HG03066 (cell line): ENCODE results near the gene SPDEF.

Experiments
- ATAC-seq: cut with Tn5 transposase; IDR thresholded peaks from one replicate; pipeline ENCODE4 v1.9.1; 2021; ENCODE audit warnings: low read depth; ENCODE audit not compliant: unreplicated experiment

The SPDEF gene

GRCh38 chr6:34564181-34564580 lies 8.1 kb upstream of the SPDEF start:
- no peak for ATAC-seq

- no peak for ATAC-seq
Measured at GRCh38 chr6:34563513-34563870, 7.4 kb upstream of the SPDEF start.

DNA sequence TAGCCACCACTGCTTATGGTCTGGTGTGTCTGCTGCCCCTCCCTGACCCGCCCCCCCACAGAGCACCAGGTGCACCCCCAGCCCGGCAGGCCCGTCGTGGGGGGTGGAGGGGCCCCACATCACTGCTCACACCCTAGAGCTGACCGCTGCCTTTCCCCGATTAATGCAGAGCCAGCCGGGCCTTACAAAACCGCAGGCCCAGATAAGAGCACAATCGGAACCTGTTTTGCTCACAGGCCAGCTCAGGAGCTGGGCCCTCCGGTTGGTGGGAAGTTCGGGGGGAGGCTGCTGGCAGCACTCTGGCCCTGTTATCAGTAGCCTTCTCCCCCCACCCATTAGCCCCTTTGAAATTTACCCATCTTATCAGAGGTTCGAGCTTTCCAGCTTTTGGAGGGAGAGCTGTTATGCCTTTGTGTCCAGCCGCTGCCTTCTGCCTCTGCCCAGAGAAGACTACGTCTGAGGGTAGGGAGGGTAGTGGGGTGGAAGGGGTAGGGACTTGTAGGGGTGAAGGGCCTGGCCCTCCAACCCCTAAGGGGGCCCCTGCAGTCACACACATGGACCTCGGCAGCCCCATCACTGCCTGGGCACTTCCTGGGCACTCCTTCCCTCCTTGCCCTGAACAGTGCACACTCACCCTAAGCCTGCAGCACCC lies 6.9 kb upstream of the SPDEF start:
- no peak for ATAC-seq

DNA sequence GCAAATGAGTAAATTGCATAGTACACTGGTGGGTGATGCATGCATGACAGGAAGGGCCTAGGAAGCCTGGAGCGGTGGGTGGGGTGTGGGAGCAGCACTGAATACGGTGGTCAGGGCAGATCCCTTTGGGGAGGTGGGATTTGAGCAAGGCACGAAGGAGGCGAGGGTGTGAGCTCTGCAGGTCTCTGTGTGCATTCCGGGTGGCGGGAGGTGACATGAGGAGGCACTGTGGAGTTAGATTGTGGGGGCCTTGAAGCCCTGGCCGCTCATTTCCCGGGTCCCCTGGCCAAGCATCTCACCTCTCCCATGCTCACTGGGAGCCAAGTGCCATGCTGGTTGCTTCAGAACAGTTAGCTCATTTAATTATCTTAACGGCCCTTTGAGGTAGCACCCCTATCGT lies 6.2 kb upstream of the SPDEF start:
- no peak for ATAC-seq

DNA sequence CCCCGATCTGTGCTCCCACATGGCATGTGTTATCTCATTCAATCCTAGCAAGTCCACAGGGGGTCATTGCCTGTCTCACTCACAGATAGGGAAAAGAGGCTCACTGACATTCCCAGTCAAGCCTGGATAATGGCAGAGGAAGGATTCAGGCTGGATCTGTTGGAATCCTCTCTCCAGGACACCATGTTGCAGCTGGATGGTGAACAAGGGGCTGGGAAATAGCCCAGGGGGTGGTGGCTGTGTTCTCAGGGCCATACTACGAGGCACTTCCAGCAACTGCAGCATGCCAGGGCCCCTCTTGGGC lies 5.0 kb upstream of the SPDEF start:
- no peak for ATAC-seq

DNA sequence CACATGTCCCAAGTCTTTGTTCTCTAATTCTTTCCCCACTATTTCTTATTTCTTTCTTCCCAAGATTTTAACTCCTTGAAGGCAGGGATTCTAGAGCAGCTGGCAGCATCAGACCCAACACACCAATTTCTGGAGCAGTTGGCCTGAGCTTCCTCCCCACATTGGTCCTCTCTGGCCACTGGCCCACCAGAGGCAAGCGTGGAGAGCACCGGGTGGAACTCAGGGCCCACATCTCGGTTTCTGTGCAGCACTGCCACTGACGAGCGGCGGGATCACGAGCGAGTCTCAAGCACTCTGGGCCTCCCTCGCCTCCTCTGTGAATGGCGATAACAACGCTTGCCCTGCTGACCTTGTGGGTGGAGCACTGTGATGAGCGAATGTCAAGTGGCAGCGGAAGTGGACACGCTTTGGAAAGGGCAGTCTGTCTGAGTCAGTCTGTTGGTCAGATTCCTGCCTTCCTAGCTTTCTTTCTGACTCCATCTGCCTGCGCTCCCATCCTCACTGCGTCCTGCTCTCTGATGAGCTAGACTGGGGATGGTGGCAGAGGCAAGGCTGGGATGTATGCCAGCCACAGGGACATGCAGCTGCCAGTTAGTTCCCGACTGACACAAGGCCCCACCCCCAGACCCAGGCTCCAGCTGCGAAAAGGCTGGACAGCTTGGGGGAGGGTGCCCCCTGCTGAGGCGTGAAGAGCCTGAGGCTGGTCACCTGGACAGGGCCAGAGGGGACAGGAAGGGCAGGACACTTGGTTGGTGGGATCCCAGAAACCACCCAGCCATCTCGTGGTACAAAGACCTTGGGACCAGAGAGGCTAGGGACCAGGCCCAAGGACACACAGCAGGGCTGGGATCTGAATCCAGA lies 4.5 kb upstream of the SPDEF start:
- ATAC-seq, result no peak

DNA sequence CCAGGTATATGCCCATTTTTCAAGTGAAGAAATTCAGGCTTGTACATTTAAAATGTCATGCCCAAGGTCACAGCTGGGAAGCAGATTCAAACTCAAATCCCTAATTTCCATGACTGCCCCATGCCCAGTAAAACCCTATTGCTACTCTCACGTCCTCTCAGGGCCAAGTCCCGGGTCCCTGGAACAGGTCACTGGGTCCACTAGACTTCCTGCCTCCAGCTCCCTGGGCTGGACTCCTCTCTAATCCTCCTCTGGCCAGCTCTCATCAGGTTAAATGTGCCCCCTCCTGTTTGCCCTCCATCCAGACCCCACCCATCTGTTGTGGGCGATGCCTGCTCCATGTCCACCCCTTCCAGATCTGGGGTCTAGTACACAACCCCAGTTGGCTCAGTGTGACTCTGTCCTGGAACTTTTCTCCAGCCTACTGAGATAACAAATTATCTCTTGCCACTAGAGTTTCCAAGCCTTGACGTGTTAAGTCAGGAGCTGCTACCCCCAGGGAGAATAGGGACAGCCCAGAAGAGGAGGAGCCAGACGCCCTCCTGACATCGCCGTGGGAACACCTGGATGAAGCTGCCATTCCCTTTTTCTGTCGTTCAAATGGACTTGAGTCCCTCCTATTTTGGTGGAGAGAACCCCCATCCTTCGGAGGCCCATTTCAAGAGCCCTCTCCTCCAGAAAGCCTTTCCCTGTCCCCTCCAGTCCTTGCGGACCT lies 3.7 kb upstream of the SPDEF start:
- ATAC-seq, result no peak

GRCh38 chr6:34558172-34558714 lies 2.1 kb upstream of the SPDEF start:
- no peak for ATAC-seq

DNA sequence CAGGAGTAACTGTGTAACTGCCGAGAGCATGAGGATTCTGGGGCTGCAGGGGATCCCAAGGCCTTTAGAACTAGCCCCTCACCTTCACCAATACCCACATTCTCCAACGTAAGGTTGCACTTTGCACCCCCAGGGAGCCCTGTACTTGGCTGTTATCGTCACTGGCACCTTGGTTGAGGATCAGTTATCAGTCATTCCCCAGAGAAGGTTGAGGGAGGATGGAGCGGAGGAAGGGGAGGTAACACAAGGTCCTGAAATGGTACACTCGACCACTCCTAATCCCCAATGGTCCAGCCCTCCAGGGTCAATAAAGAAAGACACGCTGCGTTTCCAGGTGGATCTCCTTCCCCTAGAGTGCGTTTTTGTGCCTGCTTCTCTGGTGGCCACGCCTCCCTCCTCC lies 1.1 kb upstream of the SPDEF start:
- ATAC-seq, result no peak

DNA sequence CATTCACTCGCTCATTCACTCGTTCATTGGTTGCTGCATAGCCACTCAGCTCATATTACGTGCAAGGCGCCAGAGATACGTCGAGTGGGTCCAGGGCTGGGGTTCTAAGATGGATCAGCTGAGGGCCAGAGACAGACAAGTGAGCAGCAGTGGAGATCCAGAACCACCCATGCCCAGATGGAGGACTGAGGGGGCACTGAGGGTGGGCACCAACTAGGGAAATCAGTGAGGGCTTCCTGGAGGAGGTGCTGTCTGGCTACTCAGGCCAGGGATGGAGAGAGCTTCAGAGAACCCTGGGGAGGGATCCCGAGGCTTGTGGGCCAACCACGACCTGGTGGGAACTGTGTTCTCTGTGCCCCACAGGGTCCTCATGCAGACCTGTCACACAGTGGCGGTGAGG lies 364 bp upstream of the SPDEF start:
- no peak for ATAC-seq

DNA sequence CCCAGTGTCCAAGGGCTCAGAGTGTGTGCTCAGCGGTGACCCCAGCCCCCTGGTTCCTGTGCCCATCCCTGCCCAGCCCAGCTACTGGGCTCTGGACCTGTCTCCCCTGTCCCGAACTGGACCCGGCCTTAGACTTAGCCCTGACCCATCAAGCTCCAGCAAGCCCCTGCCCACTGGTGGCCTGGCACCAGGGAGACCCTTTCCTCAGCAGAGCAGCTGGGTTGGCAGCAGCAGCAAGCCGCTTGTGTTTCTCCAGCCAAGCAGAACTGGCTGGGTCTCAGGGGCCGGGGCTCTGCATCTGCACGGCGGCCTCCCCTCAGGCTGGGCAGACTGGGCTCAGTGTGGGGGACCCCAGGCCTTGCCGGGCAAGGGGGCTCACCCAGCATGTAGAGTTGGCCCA lies 801 bp downstream of the SPDEF start:
- ATAC-seq, result no peak

GRCh38 chr6:34555007-34555322 lies 1.2 kb downstream of the SPDEF start:
- no peak for ATAC-seq

- no peak for ATAC-seq
Measured at GRCh38 chr6:34554291-34555006, 1.7 kb downstream of the SPDEF start.

DNA sequence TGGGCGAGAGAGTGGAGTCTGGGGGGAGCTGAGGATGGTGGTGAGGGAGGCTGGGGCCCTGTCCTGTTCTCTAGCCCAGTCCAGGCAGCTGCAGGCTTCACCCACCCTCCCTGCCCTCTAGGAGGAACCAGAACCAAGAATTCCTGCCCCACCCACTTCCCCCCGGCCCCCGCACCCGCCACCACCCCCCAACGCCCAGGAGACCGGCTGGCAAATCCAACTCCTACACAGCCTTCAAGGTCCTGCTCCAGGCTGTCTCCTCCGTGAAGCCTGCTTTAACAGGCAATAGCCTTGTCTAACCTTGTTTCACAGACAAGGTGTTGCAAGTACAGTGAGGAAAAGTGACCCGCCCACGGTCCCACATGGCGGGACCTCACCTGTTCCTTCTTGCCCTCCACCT lies 2.4 kb downstream of the SPDEF start:
- ATAC-seq, result no peak

- ATAC-seq, result no peak
Measured at GRCh38 chr6:34553146-34553545, 3.0 kb downstream of the SPDEF start.

DNA sequence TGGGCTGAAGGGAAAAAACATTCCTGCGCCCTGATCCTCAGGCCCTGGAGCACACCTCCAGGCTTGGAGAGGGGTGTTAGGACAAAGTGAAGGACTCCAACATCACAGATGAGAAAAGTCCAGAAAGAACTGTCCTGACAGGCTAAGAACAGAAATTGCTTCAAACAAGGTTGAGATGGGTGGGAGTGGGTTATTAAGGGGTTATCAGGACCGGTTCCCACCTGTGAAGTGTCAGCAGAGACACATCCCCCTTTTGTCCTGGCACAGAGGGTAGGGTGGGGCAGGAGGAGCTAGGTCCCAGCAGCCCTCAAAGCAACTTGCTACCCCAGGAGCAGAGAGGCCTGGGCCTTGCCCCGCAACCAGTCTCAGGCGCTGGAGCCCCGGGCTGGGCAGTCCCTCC lies 3.5 kb downstream of the SPDEF start:
- no peak for ATAC-seq

DNA sequence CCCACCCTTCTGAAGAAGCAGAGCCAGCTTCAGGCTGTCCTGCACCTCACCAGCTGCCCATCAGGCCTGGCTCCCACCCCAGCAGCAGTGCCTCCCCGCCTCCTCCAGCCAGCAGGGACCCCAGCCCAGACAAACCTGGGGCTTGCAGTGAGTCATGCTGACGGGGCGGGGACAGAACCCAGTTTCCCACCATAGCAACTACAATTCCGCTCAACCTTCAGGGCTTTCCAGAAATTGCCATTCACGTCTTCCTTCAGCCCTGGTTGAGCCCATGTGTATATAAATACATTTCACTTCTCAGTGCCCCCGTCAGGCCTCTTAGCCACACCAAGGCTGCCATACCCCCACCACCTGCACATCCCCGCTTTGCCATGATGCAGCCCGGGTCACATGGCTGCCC lies 4.4 kb downstream of the SPDEF start:
- ATAC-seq, result no peak

DNA sequence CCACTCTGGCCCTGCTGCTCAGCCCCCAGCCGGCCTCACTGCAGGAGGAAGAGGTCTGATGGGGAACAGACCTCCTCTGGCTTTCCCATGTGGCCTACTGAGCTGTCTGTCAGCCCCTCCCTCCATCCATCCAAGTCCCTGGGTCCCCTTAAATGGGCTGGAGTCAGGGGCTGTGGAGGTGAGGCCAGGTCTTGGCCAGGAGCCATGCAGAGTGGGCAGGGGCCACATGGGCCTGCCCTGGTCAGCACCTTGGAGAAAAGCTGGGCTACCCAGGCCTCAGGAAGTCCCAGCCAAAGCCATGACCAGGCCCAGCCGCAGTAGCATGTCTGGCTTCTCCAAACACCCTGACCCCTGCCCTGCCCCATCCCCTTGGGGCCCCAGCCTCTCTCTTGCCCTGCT lies 6.3 kb downstream of the SPDEF start:
- no peak for ATAC-seq

DNA sequence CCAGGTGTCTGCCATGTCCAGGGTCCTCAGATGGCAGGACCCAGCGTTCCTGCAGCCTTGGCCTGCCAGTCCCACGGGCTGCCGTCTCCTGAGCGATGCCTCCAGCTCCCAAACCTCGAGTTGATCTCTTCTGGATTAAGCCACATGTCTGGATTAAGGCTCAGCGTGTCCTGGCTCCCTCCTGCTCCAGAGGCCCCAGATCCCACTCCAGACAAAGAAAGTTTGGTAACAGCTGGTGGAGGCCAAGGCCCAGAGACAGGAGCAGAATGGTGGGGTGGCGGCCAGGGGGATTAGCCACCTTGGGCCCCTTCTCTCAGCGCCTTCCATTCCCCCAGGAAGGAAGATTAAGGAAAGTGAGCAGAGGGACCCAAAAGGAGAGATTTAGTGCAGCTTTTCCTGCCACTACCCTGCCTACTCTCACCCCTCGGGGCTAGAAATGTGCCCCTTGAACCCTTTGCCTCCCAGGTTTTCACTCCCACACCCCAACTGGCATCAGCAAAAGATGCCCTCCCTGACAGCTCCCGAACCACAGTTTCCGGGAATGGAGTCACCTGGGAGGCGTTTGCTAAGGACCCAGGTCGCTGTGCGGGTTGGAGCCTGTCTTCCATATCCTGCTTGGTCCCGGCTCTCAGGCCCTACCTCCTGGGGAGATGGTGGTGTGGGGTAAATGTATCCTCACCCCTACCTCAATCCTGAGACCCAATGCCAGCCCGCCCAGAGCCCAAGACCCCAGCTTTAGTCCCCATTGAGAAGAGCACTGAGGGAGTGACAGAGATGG lies 6.9 kb downstream of the SPDEF start:
- ATAC-seq, result no peak
